HepG2 (cell line): Measurements from ENCODE around the gene VCX3B.

Experiments
- NR3C1 ChIP-seq: sonication (generic); formaldehyde crosslinking; IDR thresholded peaks from 2 replicates; pipeline ENCODE4 v1.4.0; 2020; ENCODE audit warnings: missing genetic modification reagents
- PHF20 ChIP-seq: sonication (generic); formaldehyde crosslinking; IDR thresholded peaks from 2 replicates; pipeline ENCODE4 v1.5.0; 2020; ENCODE audit warnings: mild to moderate bottlenecking, missing genetic modification reagents
- ZNF143 ChIP-seq: sonication (generic); formaldehyde crosslinking; IDR thresholded peaks from 2 replicates; pipeline ENCODE4 v1.4.0; 2020; ENCODE audit warnings: missing genetic modification reagents
- TF ChIP-seq, protein P1 (sequence below): sonication (generic); formaldehyde crosslinking; IDR thresholded peaks from 2 replicates; pipeline ENCODE4 v1.4.0; 2020; ENCODE audit warnings: missing genetic modification reagents

GRCh38 chrX:8432396-8432795, 32.2 kb upstream of the VCX3B start:
- TF ChIP-seq ZNF143 (CRISPR knock-in tag), result no peak
- TF ChIP-seq, protein P1, sequence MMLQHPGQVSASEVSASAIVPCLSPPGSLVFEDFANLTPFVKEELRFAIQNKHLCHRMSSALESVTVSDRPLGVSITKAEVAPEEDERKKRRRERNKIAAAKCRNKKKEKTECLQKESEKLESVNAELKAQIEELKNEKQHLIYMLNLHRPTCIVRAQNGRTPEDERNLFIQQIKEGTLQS (CRISPR knock-in tag), result no peak
- TF ChIP-seq PHF20 (CRISPR knock-in tag), result no peak
- no peak for TF ChIP-seq NR3C1
